ENCODE data around the gene ZDHHC23.

The ZDHHC23 gene

DNA sequence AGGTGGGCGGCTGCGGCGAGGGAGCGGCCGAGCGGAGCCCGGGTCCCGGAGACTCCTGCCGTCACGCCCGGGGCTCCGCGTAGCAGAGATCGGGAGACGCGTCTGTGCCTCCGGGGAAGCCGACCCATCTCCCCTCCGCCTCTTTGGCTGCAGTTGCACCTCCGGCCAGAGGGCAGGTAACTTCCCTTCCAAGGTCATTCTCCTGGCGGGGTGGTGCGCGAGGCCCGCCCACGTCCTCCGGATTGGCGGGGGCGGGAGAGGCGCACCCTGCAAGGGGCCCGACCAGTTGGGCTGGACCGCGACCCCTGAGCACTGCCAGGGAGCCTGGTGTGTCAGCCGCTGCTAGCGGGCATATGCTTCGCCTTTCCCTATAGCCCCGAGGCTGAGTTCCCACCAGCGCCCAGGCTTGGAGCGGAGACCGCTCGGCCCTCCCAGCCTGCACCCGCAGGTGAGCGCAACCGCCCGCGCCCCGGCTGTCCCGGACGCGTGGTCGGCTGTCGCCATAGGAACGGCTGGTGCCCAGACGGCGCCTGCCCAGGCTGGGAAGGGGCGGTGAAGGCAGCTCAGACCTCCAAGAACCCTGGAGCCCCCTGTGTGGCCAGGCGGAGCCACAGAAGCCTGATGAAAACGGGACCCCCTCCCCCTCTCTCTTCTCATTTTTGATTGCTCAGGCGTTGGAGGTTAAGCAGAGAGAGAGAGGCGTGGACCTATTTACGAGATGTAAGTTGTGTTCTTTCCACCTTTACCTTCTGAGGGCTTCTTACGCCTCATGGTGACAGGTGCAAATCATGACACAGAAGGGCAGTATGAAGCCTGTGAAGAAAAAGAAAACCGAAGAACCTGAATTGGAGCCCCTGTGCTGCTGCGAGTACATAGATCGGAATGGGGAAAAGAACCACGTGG is 453 bp downstream of the ZDHHC23 start:
- no CpG with 5 or more reads among the region's 65 CpGs for WGBS (ENCODE audit: insufficient coverage, insufficient read length)
- H3K9me3 ChIP-seq (ENCODE audit: control insufficient read depth, insufficient read depth, low read length) = no peaks in the 10 kb centered on the region
- no peaks in the 10 kb centered on the region for H3K4me1 ChIP-seq (ENCODE audit: control insufficient read depth, insufficient read depth, low read length)
- no peaks in the 10 kb centered on the region for H3K36me3 ChIP-seq (ENCODE audit: control insufficient read depth, insufficient read depth, low read length)
- H3K4me3 ChIP-seq (ENCODE audit: low read length) = peak overlapping the region; percentile 79
- no peak for DNase-seq (ENCODE audit: low read depth, low spot score)
- no peaks in the 10 kb centered on the region for H3K27me3 ChIP-seq (ENCODE audit: control insufficient read depth, insufficient read depth, low read length)
- no peak overlapping the region for H3K27ac ChIP-seq (ENCODE audit: low read length)

DNA sequence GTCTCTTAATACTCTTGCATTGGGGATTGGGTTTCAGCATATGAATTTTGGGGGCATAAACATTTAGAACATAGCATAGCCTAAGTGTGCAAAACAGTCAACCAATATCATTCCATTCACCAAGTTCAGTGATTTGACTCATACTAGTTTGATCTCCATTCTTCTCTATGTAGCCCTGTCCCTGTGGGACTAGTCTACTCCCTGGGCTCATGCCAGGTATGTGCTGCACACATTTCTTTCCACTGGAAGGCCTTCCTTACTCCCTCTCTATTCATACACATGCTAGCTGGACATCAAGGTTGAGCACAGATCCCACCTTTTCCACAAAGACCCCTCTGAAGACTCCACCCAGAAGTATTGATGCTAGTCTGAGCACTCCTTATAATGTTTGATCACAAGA is 5.1 kb downstream of the ZDHHC23 start:
- no peaks in the 10 kb centered on the region for H3K27me3 ChIP-seq (ENCODE audit: control insufficient read depth, insufficient read depth, low read length)
- no peaks in the 10 kb centered on the region for H3K4me1 ChIP-seq (ENCODE audit: control insufficient read depth, insufficient read depth, low read length)
- H3K27ac ChIP-seq (ENCODE audit: low read length) = no peak overlapping the region
- no peaks in the 10 kb centered on the region for H3K9me3 ChIP-seq (ENCODE audit: control insufficient read depth, insufficient read depth, low read length)
- H3K36me3 ChIP-seq (ENCODE audit: control insufficient read depth, insufficient read depth, low read length) = peaks cover 2% of the 10 kb centered on the region; the same call in 1 of the 2 replicates
- no peak for DNase-seq (ENCODE audit: low read depth, low spot score)
- H3K4me3 ChIP-seq (ENCODE audit: low read length) = no peak overlapping the region

DNA sequence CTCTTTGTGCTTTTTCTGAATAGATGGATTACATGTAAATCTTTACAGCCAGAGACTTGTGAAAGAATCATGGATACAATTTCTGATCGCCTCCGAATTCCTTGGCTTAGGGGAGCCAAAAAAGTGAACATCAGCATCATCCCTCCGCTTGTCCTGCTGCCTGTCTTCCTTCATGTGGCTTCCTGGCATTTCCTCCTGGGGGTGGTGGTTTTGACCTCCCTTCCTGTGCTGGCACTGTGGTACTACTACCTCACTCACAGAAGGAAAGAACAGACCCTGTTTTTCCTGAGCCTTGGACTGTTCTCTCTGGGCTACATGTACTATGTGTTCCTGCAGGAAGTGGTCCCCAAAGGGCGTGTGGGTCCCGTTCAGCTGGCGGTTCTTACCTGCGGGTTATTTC is 5.9 kb downstream of the ZDHHC23 start:
- WGBS (ENCODE audit: insufficient coverage, insufficient read length) = no CpG with 5 or more reads among the region's 7 CpGs
- Histone ChIP-seq H3K27me3 (ENCODE audit: control insufficient read depth, insufficient read depth, low read length) (no peaks in the 10 kb centered on the region), H3K36me3 (ENCODE audit: control insufficient read depth, insufficient read depth, low read length) (peaks cover 2% of the 10 kb centered on the region; the same call in 1 of the 2 replicates), H3K4me3 (ENCODE audit: low read length) (no peak overlapping the region), H3K4me1 (ENCODE audit: control insufficient read depth, insufficient read depth, low read length) (no peaks in the 10 kb centered on the region), H3K9me3 (ENCODE audit: control insufficient read depth, insufficient read depth, low read length) (no peaks in the 10 kb centered on the region), H3K27ac (ENCODE audit: low read length) (no peak overlapping the region)
- DNase-seq (ENCODE audit: low read depth, low spot score) = no peak

DNA sequence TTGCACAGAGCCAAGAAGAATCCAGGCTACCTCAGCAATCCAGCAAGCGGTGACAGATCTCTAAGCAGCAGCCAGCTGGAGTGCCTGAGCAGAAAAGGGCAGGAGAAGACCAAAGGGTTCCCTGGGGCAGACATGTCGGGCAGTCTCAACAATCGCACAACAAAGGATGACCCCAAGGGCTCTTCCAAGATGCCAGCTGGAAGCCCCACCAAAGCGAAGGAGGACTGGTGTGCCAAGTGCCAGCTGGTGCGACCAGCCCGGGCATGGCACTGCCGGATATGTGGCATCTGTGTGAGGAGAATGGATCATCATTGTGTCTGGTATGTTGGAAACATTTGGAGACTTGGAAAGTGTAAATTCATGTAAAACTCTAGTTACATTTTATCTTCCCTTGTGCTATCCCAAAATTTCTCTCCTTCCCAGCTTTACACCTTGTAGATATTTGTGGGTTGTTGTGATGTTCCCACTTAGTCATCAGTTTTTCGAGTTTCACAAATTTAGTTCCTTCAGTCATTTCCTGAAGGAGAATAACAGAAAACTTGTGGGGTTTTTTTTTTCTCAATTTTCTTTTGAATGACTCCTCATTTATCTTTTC is 6.4 kb downstream of the ZDHHC23 start:
- H3K27me3 ChIP-seq (ENCODE audit: control insufficient read depth, insufficient read depth, low read length) = no peaks in the 10 kb centered on the region
- no peaks in the 10 kb centered on the region for H3K4me1 ChIP-seq (ENCODE audit: control insufficient read depth, insufficient read depth, low read length)
- H3K36me3 ChIP-seq (ENCODE audit: control insufficient read depth, insufficient read depth, low read length) = peaks cover 4% of the 10 kb centered on the region; the same call in 1 of the 2 replicates
- no CpG with 5 or more reads among the region's 8 CpGs for WGBS (ENCODE audit: insufficient coverage, insufficient read length)
- no peak for DNase-seq (ENCODE audit: low read depth, low spot score)
- no peak overlapping the region for H3K4me3 ChIP-seq (ENCODE audit: low read length)
- no peak overlapping the region for H3K27ac ChIP-seq (ENCODE audit: low read length)
- H3K9me3 ChIP-seq (ENCODE audit: control insufficient read depth, insufficient read depth, low read length) = no peaks in the 10 kb centered on the region

DNA sequence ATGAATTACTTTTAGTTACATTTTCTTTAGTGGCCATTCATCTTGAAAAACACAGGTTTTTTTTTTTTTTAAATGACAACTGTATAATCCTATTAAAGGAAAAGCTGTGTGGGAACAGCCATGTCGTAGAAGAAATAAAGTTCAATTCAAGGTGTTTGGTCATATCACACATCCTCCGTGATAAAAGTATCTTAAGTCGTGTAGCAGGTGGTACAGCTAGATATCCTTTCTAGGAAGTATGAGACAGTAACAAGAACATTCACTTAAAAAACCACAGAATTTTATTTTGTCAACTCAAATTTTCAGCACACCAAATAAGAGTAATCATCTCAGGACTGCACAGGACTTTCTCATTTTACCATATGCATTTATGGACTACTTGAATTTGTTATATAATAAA is 16.1 kb downstream of the ZDHHC23 start:
- no peak overlapping the region for H3K4me3 ChIP-seq (ENCODE audit: low read length)
- DNase-seq (ENCODE audit: low read depth, low spot score) = no peak
- H3K27me3 ChIP-seq (ENCODE audit: control insufficient read depth, insufficient read depth, low read length) = no peaks in the 10 kb centered on the region
- H3K27ac ChIP-seq (ENCODE audit: low read length) = no peak overlapping the region
- H3K9me3 ChIP-seq (ENCODE audit: control insufficient read depth, insufficient read depth, low read length) = no peaks in the 10 kb centered on the region
- no CpG with 5 or more reads among the region's 3 CpGs for WGBS (ENCODE audit: insufficient coverage, insufficient read length)
- H3K4me1 ChIP-seq (ENCODE audit: control insufficient read depth, insufficient read depth, low read length) = no peaks in the 10 kb centered on the region
- H3K36me3 ChIP-seq (ENCODE audit: control insufficient read depth, insufficient read depth, low read length) = peaks cover under 1% of the 10 kb centered on the region; the same call in 1 of the 2 replicates

DNA sequence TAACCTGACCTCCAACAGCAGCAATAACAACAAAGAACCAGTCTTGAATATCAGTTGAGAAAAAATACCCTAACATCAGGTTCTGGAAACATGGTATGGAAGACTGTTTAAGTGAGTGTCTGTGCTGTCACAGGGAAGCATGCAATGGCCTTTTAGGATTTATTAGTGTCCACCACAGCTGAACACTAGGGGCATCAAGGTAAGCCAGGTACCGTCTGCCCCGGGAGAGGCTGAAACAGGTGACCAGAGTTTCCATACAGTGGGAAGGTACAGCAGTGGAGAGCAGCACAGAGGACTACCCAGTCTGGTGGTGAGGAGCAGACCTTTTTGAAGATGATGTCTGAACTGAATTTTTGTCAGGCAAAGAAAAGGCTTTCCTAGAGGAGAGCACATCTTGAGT is 18.4 kb downstream of the ZDHHC23 start:
- no peak for DNase-seq (ENCODE audit: low read depth, low spot score)
- no peaks in the 10 kb centered on the region for H3K27me3 ChIP-seq (ENCODE audit: control insufficient read depth, insufficient read depth, low read length)
- no peak overlapping the region for H3K27ac ChIP-seq (ENCODE audit: low read length)
- no CpG with 5 or more reads among the region's 2 CpGs for WGBS (ENCODE audit: insufficient coverage, insufficient read length)
- no peak overlapping the region for H3K4me3 ChIP-seq (ENCODE audit: low read length)
- no peaks in the 10 kb centered on the region for H3K36me3 ChIP-seq (ENCODE audit: control insufficient read depth, insufficient read depth, low read length)
- no peaks in the 10 kb centered on the region for H3K9me3 ChIP-seq (ENCODE audit: control insufficient read depth, insufficient read depth, low read length)
- no peaks in the 10 kb centered on the region for H3K4me1 ChIP-seq (ENCODE audit: control insufficient read depth, insufficient read depth, low read length)

DNA sequence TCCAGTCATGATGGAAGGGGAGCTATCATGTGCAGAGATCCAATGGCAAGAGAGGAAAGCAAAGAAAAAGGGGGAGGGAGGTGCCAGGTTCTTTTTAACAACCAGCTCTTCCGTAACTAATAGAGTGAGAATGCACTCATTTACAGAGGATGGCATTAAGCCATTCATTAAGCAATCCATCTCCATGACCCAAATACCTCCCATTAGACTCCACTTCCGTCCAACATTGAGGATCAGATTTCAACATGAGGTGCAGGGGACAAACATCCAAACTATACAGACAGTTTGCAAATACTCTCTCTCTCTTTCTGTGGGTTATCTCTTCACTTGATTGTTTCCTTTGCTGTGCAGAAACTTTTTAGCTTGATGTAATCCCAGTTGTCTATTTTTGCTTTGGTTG is 21.2 kb downstream of the ZDHHC23 start:
- no CpG with 5 or more reads among the region's 2 CpGs for WGBS (ENCODE audit: insufficient coverage, insufficient read length)

DNA sequence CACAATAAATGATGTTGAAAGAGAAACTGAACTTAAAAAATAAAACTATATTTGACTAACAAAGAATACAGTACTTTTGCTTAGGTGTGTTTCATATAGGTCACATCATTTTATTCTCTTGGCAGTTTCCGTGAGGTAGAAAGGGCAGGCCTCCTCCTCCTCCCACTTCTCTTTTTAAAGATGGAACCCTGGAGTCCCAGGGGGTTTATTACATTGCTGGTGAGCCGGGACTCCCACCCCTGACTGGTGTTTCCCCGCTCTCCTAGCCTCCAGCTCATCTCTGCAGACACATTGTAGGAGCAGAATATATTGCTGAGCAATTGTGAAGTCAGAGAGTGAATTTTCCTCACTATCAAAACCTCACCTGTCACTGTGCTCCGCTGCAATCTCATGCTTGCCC is 30.0 kb downstream of the ZDHHC23 start:
- H3K4me3 ChIP-seq (ENCODE audit: low read length) = no peak overlapping the region
- no peaks in the 10 kb centered on the region for H3K4me1 ChIP-seq (ENCODE audit: control insufficient read depth, insufficient read depth, low read length)
- DNase-seq (ENCODE audit: low read depth, low spot score) = no peak
- H3K9me3 ChIP-seq (ENCODE audit: control insufficient read depth, insufficient read depth, low read length) = no peaks in the 10 kb centered on the region
- whole genome bisulfite sequencing (ENCODE audit: insufficient coverage, insufficient read length) = no CpG with 5 or more reads among the region's 4 CpGs
- no peak overlapping the region for H3K27ac ChIP-seq (ENCODE audit: low read length)
- no peaks in the 10 kb centered on the region for H3K36me3 ChIP-seq (ENCODE audit: control insufficient read depth, insufficient read depth, low read length)
- no peaks in the 10 kb centered on the region for H3K27me3 ChIP-seq (ENCODE audit: control insufficient read depth, insufficient read depth, low read length)

More for the DNA sequence above, 21.2 kb downstream of the ZDHHC23 start:
- DNase-seq (ENCODE audit: low read depth, low spot score) = no peak
- Histone ChIP-seq H3K9me3 (ENCODE audit: control insufficient read depth, insufficient read depth, low read length) (no peaks in the 10 kb centered on the region), H3K27me3 (ENCODE audit: control insufficient read depth, insufficient read depth, low read length) (no peaks in the 10 kb centered on the region), H3K36me3 (ENCODE audit: control insufficient read depth, insufficient read depth, low read length) (no peaks in the 10 kb centered on the region), H3K4me1 (ENCODE audit: control insufficient read depth, insufficient read depth, low read length) (no peaks in the 10 kb centered on the region), H3K27ac (ENCODE audit: low read length) (no peak overlapping the region), H3K4me3 (ENCODE audit: low read length) (no peak overlapping the region)

DNA sequence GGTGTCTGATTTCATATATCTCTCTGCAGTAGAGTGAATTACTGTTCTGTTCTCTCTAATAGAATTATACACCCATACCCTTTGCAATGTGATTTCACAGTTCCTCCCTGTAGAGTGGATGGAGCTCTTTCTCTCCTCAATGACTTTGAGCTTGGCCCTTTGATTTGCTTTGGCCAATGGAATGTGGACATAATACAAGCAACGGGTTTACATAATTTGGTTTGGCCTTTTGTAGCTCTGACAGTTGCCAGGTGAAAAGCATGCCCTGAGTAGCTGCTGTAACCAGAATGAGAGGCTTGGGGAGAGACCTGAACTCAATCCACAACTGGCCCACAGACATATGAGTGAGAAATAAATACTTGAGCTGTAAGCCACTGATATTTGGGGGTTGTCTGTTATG is 32.1 kb downstream of the ZDHHC23 start:
- Histone ChIP-seq H3K4me1 (ENCODE audit: control insufficient read depth, insufficient read depth, low read length) (no peaks in the 10 kb centered on the region), H3K27me3 (ENCODE audit: control insufficient read depth, insufficient read depth, low read length) (no peaks in the 10 kb centered on the region), H3K4me3 (ENCODE audit: low read length) (no peak overlapping the region), H3K27ac (ENCODE audit: low read length) (no peak overlapping the region), H3K36me3 (ENCODE audit: control insufficient read depth, insufficient read depth, low read length) (no peaks in the 10 kb centered on the region), H3K9me3 (ENCODE audit: control insufficient read depth, insufficient read depth, low read length) (no peaks in the 10 kb centered on the region)
- DNase-seq (ENCODE audit: low read depth, low spot score) = no peak
- WGBS (ENCODE audit: insufficient coverage, insufficient read length) = no CpG with 5 or more reads among the region's 1 CpG

DNA sequence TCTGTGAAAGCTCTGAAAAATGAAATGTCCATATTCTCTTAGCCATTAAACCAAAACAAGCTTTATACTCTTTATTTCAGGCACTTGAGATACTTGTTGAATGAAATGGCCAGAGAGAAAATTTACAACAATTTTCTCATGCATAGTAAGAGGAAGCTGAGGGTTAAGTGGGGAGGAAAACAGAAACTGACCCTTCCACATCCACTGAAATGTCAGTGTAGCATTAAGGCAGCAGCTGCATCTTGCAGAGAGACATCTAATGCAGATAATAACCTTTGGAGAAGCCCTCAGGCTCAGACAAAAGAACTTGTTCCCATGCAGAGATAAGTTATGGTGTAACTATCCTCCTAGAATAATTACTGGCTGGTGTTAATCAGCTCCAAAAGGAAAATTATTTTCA is 34.0 kb downstream of the ZDHHC23 start:
- no peak overlapping the region for H3K27ac ChIP-seq (ENCODE audit: low read length)
- no peaks in the 10 kb centered on the region for H3K36me3 ChIP-seq (ENCODE audit: control insufficient read depth, insufficient read depth, low read length)
- H3K4me3 ChIP-seq (ENCODE audit: low read length) = no peak overlapping the region
- H3K4me1 ChIP-seq (ENCODE audit: control insufficient read depth, insufficient read depth, low read length) = no peaks in the 10 kb centered on the region
- no peaks in the 10 kb centered on the region for H3K9me3 ChIP-seq (ENCODE audit: control insufficient read depth, insufficient read depth, low read length)
- no peaks in the 10 kb centered on the region for H3K27me3 ChIP-seq (ENCODE audit: control insufficient read depth, insufficient read depth, low read length)
- DNase-seq (ENCODE audit: low read depth, low spot score) = no peak

DNA sequence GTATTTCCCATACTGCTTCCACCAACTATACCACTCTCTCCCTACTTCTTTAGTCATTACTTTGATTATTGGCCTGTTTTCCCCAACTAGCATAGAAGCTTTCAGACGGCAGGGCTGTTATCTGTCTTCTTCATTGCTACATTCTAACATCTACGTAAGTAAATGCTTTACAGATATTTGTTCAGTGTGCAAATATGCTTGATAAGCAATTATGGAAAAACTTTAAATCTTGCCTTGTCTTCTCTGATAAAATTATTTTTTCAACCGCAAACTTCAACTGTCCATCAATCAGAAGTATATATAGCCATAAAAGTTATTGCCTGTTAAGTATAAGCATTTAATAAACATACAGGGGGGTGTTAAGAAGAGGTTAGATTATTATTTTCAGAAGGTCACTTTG is 35.7 kb downstream of the ZDHHC23 start:
- DNase-seq (ENCODE audit: low read depth, low spot score) = no peak
- H3K9me3 ChIP-seq (ENCODE audit: control insufficient read depth, insufficient read depth, low read length) = no peaks in the 10 kb centered on the region
- H3K36me3 ChIP-seq (ENCODE audit: control insufficient read depth, insufficient read depth, low read length) = no peaks in the 10 kb centered on the region
- H3K27me3 ChIP-seq (ENCODE audit: control insufficient read depth, insufficient read depth, low read length) = no peaks in the 10 kb centered on the region
- no peak overlapping the region for H3K27ac ChIP-seq (ENCODE audit: low read length)
- no CpG with 5 or more reads among the region's 3 CpGs for WGBS (ENCODE audit: insufficient coverage, insufficient read length)
- H3K4me1 ChIP-seq (ENCODE audit: control insufficient read depth, insufficient read depth, low read length) = no peaks in the 10 kb centered on the region
- no peak overlapping the region for H3K4me3 ChIP-seq (ENCODE audit: low read length)
